Suprapubic skin (tissue), 3 donors: Measurements from ENCODE around the gene CA9.

ENCODE experiments used
- POLR2A ChIP-seq, 2 donors: fragments of 450-650 bp; IDR thresholded peaks; one replicate each; pipeline ENCODE4 v1.6.1; 2017; ENCODE audit warnings: antibody characterized with exemption in 2 of 2, mild to moderate bottlenecking in 2 of 2, moderate library complexity in 2 of 2
- TF ChIP-seq, protein P1 (sequence below), 2 donors: fragments of 200-600 bp in 1 of 2; fragments of 450-650 bp in 1 of 2; sonication (generic) in 1 of 2; IDR thresholded peaks; one replicate each; pipeline ENCODE4 v1.5.1; 2016 to 2019; ENCODE audit warnings: antibody characterized with exemption in 2 of 2, mild to moderate bottlenecking in 1 of 2, moderate library complexity in 1 of 2

DNA sequence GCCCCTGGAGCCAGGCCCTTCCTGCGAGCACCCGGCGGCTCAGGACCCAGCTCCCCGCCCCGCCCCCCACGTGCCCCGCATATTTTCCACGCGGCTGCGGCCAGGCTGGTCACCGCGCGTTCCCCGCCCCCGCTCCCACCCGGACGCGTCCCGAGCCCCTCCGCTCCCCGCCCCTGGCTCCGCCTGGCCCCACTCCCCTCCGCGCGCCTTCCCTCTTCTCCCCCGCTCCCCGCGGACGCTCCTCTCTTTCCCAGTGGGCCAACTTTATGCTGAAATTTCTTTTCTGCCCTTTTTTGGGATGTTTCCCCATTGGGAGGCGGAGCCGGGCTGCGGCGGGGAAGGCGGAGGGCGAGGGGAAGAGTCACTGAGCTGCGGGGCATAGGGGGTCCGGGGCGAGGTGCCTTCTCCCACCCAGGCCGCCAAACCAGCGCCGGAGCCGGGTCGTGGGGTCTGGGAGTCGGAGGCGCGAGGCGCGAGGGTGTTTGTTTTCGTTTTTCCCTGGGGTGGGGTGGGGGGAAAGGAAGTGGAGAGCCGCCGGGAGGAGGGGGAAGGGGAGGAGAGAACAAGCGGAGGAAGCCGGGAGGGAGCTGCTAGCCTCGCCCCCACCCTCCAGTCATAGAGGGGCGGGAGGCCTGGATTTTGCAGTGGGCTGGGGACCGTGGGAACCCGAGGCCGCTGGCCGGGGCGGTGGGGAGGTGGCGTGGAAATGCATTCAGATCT is 17.0 kb downstream of the CA9 start:
- no peak for TF ChIP-seq POLR2A (IDR thresholded peaks at IDR 0.05)
- TF ChIP-seq, protein P1, sequence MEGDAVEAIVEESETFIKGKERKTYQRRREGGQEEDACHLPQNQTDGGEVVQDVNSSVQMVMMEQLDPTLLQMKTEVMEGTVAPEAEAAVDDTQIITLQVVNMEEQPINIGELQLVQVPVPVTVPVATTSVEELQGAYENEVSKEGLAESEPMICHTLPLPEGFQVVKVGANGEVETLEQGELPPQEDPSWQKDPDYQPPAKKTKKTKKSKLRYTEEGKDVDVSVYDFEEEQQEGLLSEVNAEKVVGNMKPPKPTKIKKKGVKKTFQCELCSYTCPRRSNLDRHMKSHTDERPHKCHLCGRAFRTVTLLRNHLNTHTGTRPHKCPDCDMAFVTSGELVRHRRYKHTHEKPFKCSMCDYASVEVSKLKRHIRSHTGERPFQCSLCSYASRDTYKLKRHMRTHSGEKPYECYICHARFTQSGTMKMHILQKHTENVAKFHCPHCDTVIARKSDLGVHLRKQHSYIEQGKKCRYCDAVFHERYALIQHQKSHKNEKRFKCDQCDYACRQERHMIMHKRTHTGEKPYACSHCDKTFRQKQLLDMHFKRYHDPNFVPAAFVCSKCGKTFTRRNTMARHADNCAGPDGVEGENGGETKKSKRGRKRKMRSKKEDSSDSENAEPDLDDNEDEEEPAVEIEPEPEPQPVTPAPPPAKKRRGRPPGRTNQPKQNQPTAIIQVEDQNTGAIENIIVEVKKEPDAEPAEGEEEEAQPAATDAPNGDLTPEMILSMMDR (IDR thresholded peaks at IDR 0.05), result no peak
